HCT116 (cell line): ENCODE measurements around the gene CEP72. TPM values are rescaled to one million over a fixed set of nuclear protein-coding genes. Genes with fewer than 3 reads are reported as not detected.
A peak's percentile ranks its signal among the peaks of the same experiment; 100 is the strongest.

Experiments used
- ATAC-seq: fragments of 200-7000 bp; cut with Tn5 transposase; 2 replicates; pipeline ENCODE4 v1.9.1; 2020; ENCODE audit warnings: mild to moderate bottlenecking, moderate library complexity
- BruUV-seq: library from RNA; stranded (reverse); fragments of 400-500 nt; replicated peaks from 2 replicates; lab custom pipeline; 2021; lab: Mats Ljungman, UMichigan
- CTCF ChIA-PET: fragments of 300-600 bp; sonication (Branson Sonifier 250); formaldehyde crosslinking; loops from one replicate; lab custom pipeline; 2021; ENCODE audit warnings: antibody characterized with exemption; lab: Charles Lee
- POLR2A ChIA-PET: fragments of 300-600, 350-600 bp; sonication (Branson Sonifier 250); formaldehyde crosslinking; loops from one replicate; lab custom pipeline; 2021; ENCODE audit warnings: antibody characterized with exemption; lab: Charles Lee
- RAD21 ChIA-PET, 2 experiments: fragments of 300-600 bp; sonication (Branson Sonifier 250); formaldehyde crosslinking; loops; one replicate each; lab custom pipeline; 2023; ENCODE audit warnings: low total read pairs in 2 of 2; ENCODE audit not compliant: uncharacterized antibody in 2 of 2, unreplicated experiment in 2 of 2, low non-redundant PET in 1 of 2; lab: Charles Lee
- DNase-seq: peaks from one replicate; pipeline ENCODE4 v3.0.0-alpha.2; 2010; ENCODE audit warnings: low read depth, low spot score
- H2AFZ ChIP-seq: fragments of 200-600 bp; shearing (Covaris generic), sonication (generic); 2 replicates; pipeline ENCODE4 v1.6.1; 2017; ENCODE audit warnings: low read depth, mixed run types, mixed read lengths, antibody characterized with exemption, low read length; ENCODE audit not compliant: poor library complexity, severe bottlenecking
- H3K27ac ChIP-seq: 2 replicates; pipeline ENCODE4 v1.5.1; 2012; ENCODE audit warnings: low read depth, low read length
- H3K27me3 ChIP-seq: fragments of 200-600 bp; sonication (generic); 2 replicates; pipeline ENCODE4 v1.6.1; 2016; ENCODE audit warnings: mixed run types, low read length, mixed read lengths; ENCODE audit not compliant: insufficient read depth
- H3K36me3 ChIP-seq, 2 experiments: fragments of 200-500 bp in 1 of 2; fragments of 200-600 bp in 1 of 2; sonication (Bioruptor generic) in 1 of 2; sonication (generic) in 1 of 2; 2 replicates each; pipeline versions ENCODE4 v1.5.1 to v1.6.1; 2014 to 2016; ENCODE audit warnings: low read length in 2 of 2, inconsistent platforms in 1 of 2, mixed read lengths in 1 of 2, mixed run types in 1 of 2; ENCODE audit not compliant: insufficient read depth in 2 of 2, control insufficient read depth in 1 of 2
- H3K4me1 ChIP-seq, 2 experiments: fragments of 200-600 bp in 1 of 2; sonication (generic) in 1 of 2; 2 replicates each; pipeline versions ENCODE4 v1.5.1 to v1.6.1; 2012 to 2017; ENCODE audit warnings: low read length in 2 of 2, inconsistent platforms in 1 of 2, mild to moderate bottlenecking in 1 of 2, mixed read lengths in 1 of 2, mixed run types in 1 of 2, moderate library complexity in 1 of 2; ENCODE audit not compliant: insufficient read depth in 2 of 2, control insufficient read depth in 1 of 2
- H3K4me2 ChIP-seq: fragments of 200-600 bp; sonication (generic); 2 replicates; pipeline ENCODE4 v1.6.1; 2017; ENCODE audit warnings: mixed run types, low read length, mixed read lengths
- H3K4me3 ChIP-seq, 2 experiments: fragments of 200-600 bp in 1 of 2; sonication (generic) in 1 of 2; replicated peaks in 1 of 2; 2 replicates each; pipeline ENCODE4 v1.5.1; 2011 to 2016; ENCODE audit warnings: low read length in 2 of 2, control low read depth in 1 of 2, low read depth in 1 of 2, mild to moderate bottlenecking in 1 of 2, mixed read lengths in 1 of 2, mixed run types in 1 of 2
- H3K79me2 ChIP-seq: fragments of 200-600 bp; sonication (generic); 2 replicates; pipeline ENCODE4 v1.6.1; 2017; ENCODE audit warnings: mild to moderate bottlenecking, mixed run types, low read length, moderate library complexity, mixed read lengths; ENCODE audit not compliant: insufficient read depth
- H3K9ac ChIP-seq: fragments of 200-600 bp; sonication (generic); 2 replicates; pipeline ENCODE4 v1.6.1; 2016; ENCODE audit warnings: low read length, mixed read lengths
- H3K9me2 ChIP-seq: fragments of 200-600 bp; sonication (generic), shearing (Covaris generic); 2 replicates; pipeline ENCODE4 v1.6.1; 2017; ENCODE audit warnings: mixed run types, mild to moderate bottlenecking, moderate library complexity; ENCODE audit not compliant: insufficient read depth
- H3K9me3 ChIP-seq, 2 experiments: fragments of 200-500 bp in 1 of 2; fragments of 200-600 bp in 1 of 2; sonication (Bioruptor generic) in 1 of 2; sonication (generic) in 1 of 2; 2 replicates each; pipeline ENCODE4 v1.6.1; 2014 to 2017; ENCODE audit warnings: low read length in 2 of 2, mixed read lengths in 2 of 2, inconsistent platforms in 1 of 2, low read depth in 1 of 2, mild to moderate bottlenecking in 1 of 2, mixed run types in 1 of 2, moderate library complexity in 1 of 2; ENCODE audit not compliant: control insufficient read depth in 1 of 2, insufficient read depth in 1 of 2
- H4K20me1 ChIP-seq: fragments of 200-600 bp; sonication (generic), shearing (Covaris generic); 2 replicates; pipeline ENCODE4 v1.6.1; 2017; ENCODE audit warnings: mixed run types, mild to moderate bottlenecking, moderate library complexity; ENCODE audit not compliant: insufficient read depth
- ATF3 ChIP-seq: IDR thresholded peaks from 2 replicates; pipeline ENCODE4 v1.6.1; 2012
- CTCF ChIP-seq, 3 experiments: fragments of 200-600 bp in 1 of 3; sonication (generic) in 1 of 3; IDR thresholded peaks in 2 of 3; conservative IDR thresholded peaks in 1 of 3; 2 replicates each; pipeline ENCODE4 v1.5.1; 2012 to 2017; ENCODE audit warnings: low read depth in 2 of 3, low read length in 2 of 3, antibody characterized with exemption in 1 of 3, borderline replicate concordance in 1 of 3, control low read depth in 1 of 3, mild to moderate bottlenecking in 1 of 3, mixed read lengths in 1 of 3, mixed run types in 1 of 3, moderate library complexity in 1 of 3; ENCODE audit not compliant: insufficient read depth in 1 of 3
- POLR2AphosphoS5 ChIP-seq: IDR thresholded peaks from 2 replicates; pipeline ENCODE4 v1.6.1; 2011; ENCODE audit warnings: mild to moderate bottlenecking, low read depth, low read length, moderate library complexity
- RAD21 ChIP-seq: IDR thresholded peaks from 2 replicates; pipeline ENCODE4 v1.6.1; 2012; ENCODE audit warnings: low read depth, mild to moderate bottlenecking
- TCF7L2 ChIP-seq: IDR thresholded peaks from 2 replicates; pipeline ENCODE4 v1.7.0; 2011; ENCODE audit warnings: borderline replicate concordance, inconsistent platforms; ENCODE audit not compliant: insufficient read depth, insufficient read length; ENCODE audit errors: extremely low read depth
- ZFX ChIP-seq: fragments of 450-650 bp; IDR thresholded peaks from 2 replicates; pipeline ENCODE4 v1.6.1; 2017
- intact Hi-C: fragments of 100-400 bp; cut with micrococcal nuclease; formaldehyde crosslinking; loops from 2 replicates; pipeline ENCODE4 v1.10.0; 2022
- total RNA-seq: library from RNA; stranded (reverse); gene quantifications from one replicate; pipeline ENCODE4 v1.2.1, GENCODE V29; 2021; ENCODE audit not compliant: unreplicated experiment

CEP72 gene
- total RNA-seq, 1 experiment from 2014 or later: 25.6 TPM

- TF ChIP-seq CTCF (IDR thresholded peaks at IDR 0.05 in 2 of 3, conservative IDR thresholded peaks at IDR 0.05 in 1 of 3; ENCODE audit: borderline replicate concordance in 1 of 3, insufficient read depth in 1 of 3, low read depth in 2 of 3, low read length in 2 of 3) (no peak), RAD21 (no peak), TCF7L2 (no peak), ATF3 (no peak), POLR2AphosphoS5 (no peak)
Observed at GRCh38 chr5:670396-671270, 58.5 kb downstream of the CEP72 start (continued).

GRCh38 chr5:671459-672328 lies 59.6 kb downstream of the CEP72 start:
- ChIA-PET RAD21 (no interaction called here), POLR2A (no interaction called here), CTCF (no interaction called here)
- Histone ChIP-seq H3K4me3 (no peak overlapping the region), H3K36me3 (0 out of 4 replicates have a peak, but pooled peaks cover 0 to 3% of the 10 kb centered on the region in 2 experiments), H3K27ac (no peak overlapping the region), H3K9me2 (no peaks in the 10 kb centered on the region), H2AFZ (no peak overlapping the region), H3K27me3 (no peaks in the 10 kb centered on the region), H4K20me1 (no peaks in the 10 kb centered on the region), H3K4me2 (peak overlapping the region; percentile 37), H3K9me3 (no peaks in the 10 kb centered on the region), H3K9ac (0 out of 2 replicates have a peak overlapping the region, but pooled peaks have one; percentile 8), H3K4me1 (peaks cover 0 to 33% of the 10 kb centered on the region in 2 experiments; a peak in 2 of 4 replicates), H3K79me2 (no peaks in the 10 kb centered on the region)
- DNase-seq (no peak), ATAC-seq (peak; percentile 77)
- no TSS peak for BruUV-seq
- intact Hi-C loops: loop anchor here (2.0 to 10.0 kb wide), 2 partner anchors 231 to 493 kb away; no protein-coding TSS in a partner anchor
- TF ChIP-seq ZFX (no peak), POLR2AphosphoS5 (no peak), CTCF (IDR thresholded peaks at IDR 0.05 in 2 of 3, conservative IDR thresholded peaks at IDR 0.05 in 1 of 3; ENCODE audit: borderline replicate concordance in 1 of 3, insufficient read depth in 1 of 3, low read depth in 2 of 3, low read length in 2 of 3) (peak; percentile 86 to 93 (median 92)), RAD21 (peak; percentile 95)
